GM18861 (cell line): ENCODE measurements around the gene PPP6R1.

Experiments
- ATAC-seq: cut with Tn5 transposase; IDR thresholded peaks from one replicate; pipeline ENCODE4 v1.9.1; 2021; ENCODE audit not compliant: unreplicated experiment

PPP6R1 gene

DNA sequence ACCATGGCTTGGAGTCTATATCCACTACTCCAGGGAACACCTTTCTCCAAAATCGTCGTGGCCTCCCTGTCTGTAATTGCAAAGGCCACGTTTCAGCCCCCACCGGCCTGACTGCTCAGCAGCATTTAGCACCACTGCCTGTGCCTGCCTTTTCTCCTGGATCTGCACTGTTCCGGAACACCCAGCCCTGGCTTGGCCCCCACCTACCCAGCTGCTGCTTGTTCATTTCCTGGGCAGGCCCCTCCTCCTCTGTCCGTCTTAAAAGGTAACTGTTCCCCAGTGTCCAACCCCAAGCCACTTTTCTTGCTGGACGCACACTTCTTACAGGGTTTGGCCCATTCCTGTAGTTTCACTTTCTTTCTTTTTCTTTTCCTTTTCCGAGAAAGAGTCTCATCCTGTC, 70.2 kb downstream of the PPP6R1 start:
- no peak for ATAC-seq

DNA sequence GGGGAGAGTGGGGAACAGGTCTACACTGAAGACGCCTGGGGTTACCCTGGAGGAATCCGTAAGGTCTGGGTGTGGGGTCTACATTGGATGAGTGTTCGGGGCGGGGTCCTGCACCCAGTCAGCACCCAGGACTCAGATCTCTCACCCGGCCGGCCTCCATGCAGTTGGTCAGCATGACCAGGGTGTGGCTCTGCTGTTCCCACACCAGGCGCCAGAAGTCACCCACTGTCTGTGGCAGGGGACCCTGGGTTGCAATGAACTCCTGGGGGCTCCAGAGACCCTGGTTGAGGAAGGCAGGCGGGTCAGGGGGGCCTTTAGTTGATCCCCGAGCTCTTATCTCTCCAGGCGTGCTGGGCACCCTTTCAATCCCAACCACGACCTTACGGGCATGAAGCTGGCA, 72.7 kb downstream of the PPP6R1 start:
- ATAC-seq, result no peak

- no peak for ATAC-seq
Observed at GRCh38 chr19:55181740-55182139, 77.1 kb downstream of the PPP6R1 start.
